GM23248 (cell line): Measurements from ENCODE around the gene BCO1.

Source experiments
- EZH2 ChIP-seq: fragments of 200-600 bp; sonication (generic); IDR thresholded peaks from 2 replicates; pipeline ENCODE4 v1.6.1; 2018; ENCODE audit warnings: antibody characterized with exemption, mild to moderate bottlenecking; ENCODE audit not compliant: insufficient read depth, poor library complexity, severe bottlenecking
- EZH2phosphoT487 ChIP-seq: fragments of 200-600 bp; sonication (generic); IDR thresholded peaks from 2 replicates; pipeline ENCODE4 v1.6.1; 2018; ENCODE audit warnings: antibody characterized with exemption, moderate library complexity, mild to moderate bottlenecking, low read depth; ENCODE audit not compliant: insufficient read depth

- TF ChIP-seq EZH2 (no peak), EZH2phosphoT487 (no peak)
Measured at GRCh38 chr16:81327447-81328196, 89.1 kb downstream of the BCO1 start.
